GM10847 (cell line): Measurements from ENCODE around the gene ITIH5.

Experiments
- POLR2A ChIP-seq: IDR thresholded peaks from 2 replicates; pipeline ENCODE4 v1.6.1; 2011; ENCODE audit not compliant: insufficient read length; ENCODE audit errors: extremely low read depth

Gene ITIH5

GRCh38 chr10:7642491-7643011 is 24.2 kb downstream of the ITIH5 start:
- TF ChIP-seq POLR2A = no peak

DNA sequence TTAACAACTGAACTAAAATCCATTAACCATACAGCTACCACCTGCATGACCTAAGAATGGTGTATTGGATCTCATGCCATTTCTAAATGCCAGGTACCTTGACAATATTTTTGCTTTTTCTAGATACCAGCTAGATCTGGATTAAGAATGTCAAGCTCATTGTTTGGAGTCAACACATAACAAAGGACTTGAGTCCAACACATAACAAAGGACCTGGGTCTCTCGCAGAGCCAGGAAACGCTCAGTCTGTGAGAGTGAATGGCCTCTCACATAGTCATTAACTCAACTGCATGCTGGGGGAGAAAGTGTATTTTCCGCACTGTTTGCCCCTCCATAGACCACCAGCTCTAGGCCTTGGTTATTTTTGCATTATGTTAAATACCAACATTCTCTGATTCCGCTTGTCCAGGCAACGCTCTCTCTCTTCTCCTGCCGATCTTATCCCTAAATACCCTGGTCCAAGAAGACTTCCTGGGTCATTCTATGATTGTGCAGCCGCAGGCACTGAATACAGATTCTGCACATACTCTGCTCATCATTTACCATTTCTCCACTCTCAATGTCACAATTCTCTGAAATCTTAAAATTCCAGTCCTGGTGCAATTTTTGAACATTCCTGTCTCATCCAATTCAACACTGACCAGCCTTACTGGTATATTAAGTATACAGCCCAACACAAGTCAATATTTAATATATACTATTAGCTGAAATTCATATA is 31.2 kb downstream of the ITIH5 start:
- TF ChIP-seq POLR2A = no peak

- TF ChIP-seq POLR2A = no peak
Observed at GRCh38 chr10:7634142-7634894, 32.4 kb downstream of the ITIH5 start.

- no peak for TF ChIP-seq POLR2A
Observed at GRCh38 chr10:7626283-7626682, 40.5 kb downstream of the ITIH5 start.

DNA sequence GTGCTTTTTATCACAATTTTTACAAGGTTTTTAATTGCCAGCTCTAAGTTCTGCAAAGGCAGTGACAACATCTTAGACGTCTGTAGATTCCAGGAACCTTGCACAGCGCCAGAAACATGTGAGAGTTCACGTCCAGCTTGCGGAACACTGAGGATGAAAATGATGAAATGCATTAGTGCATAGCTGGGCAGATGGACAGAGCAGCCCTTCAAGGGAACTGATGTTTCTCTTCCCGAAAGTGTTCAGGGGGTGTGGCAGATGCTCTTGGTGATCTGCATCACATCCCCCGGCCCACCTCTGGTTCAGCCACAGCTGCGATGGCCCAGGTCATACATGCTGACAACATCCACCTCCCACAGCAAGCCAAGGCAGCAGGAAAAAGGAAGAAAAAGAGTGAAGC is 40.9 kb downstream of the ITIH5 start:
- TF ChIP-seq POLR2A = no peak

- TF ChIP-seq POLR2A = no peak
Observed at GRCh38 chr10:7625009-7625408, 41.8 kb downstream of the ITIH5 start.

DNA sequence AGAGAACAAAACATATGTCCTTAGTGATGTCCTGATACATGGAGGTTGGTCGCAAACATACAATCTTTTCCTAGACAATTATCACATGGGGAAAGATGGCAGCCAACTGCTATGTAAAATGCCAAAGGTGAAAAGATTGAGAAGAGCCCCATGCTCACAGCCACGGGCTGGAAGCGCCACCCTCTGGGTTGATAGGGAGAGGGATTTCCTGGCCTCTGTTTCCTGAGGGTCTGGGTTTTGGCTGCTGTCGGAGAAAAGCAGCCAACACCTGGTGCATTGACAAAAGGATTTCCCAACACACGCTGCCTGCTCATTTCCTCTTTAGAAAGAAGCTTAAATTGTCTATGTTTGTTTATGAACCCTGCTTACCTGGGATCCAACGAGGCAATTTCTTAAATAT is 43.8 kb downstream of the ITIH5 start:
- no peak for TF ChIP-seq POLR2A

- no peak for TF ChIP-seq POLR2A
Observed at GRCh38 chr10:7618461-7618860, 48.3 kb downstream of the ITIH5 start.

DNA sequence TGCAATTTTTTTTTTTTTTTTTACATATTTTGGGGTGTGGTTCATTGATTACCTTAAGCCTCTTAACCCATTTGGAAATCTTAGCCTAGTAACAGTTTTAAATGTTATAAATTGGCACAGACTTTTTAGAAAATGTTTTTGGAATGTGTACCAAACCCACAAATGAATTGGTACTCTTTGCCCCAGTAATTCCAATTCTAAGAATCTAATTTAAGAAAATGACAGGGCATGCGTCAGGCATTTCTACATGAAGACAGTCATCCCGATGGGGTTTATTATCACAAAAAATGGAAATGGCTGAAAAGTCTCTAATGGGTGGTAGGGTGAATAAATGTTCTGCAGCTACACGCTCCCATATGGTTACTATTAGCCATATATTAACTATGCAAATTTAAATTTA is 54.9 kb downstream of the ITIH5 start:
- TF ChIP-seq POLR2A = no peak

GRCh38 chr10:7610651-7611389 is 55.9 kb downstream of the ITIH5 start:
- TF ChIP-seq POLR2A = no peak

- no peak for TF ChIP-seq POLR2A
Observed at GRCh38 chr10:7610026-7610425, 56.7 kb downstream of the ITIH5 start.

GRCh38 chr10:7609556-7609955 is 57.2 kb downstream of the ITIH5 start:
- TF ChIP-seq POLR2A = no peak

DNA sequence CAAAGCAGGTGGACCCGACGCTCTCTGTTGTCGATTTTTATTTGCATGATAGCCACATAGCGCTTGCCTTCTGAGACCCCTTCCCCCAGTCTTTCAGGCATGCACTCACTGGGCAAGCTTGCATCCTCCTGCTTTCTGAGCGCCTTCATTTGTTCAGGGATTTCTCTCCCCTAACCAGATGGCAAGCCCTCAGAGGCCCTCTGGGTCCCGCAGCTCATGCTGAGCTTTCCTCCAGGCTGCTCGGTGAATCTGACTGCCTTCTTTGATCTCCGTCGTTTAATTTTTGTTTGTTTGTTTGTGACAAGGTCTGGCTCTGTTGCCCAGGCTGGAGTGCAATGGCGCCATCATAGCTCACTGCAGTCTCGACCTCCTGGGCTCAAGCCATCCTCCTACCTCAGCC is 58.8 kb downstream of the ITIH5 start:
- no peak for TF ChIP-seq POLR2A

DNA sequence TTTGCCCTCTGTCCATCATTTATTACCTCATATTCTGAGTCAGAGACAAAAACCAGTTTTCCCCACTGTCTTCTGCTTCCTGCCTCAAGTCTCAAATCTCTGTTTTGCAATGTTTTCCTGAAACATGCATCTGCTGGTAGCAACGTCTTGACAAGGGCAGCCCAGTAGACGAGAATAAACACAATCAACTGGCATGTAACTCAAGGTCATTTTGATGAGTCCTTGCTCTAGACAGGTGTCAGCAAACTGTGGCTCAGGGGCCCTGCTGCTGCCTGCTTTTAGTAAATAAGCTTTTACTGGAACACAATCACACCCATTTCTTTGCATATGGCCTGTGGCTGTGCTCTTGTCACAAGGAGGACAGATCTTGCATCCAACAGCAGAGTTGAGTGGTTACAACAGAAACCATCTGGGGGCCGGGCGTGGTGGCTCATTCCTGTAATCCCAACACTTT is 59.8 kb downstream of the ITIH5 start:
- no peak for TF ChIP-seq POLR2A

GRCh38 chr10:7605565-7606295 is 61.0 kb downstream of the ITIH5 start:
- TF ChIP-seq POLR2A = no peak
